Activated CD4-positive, alpha-beta T cell treated with anti-CD3 and anti-CD28 coated beads for 36 hours (primary cell): ENCODE results near the gene NPR2. TPM values are rescaled to one million over a fixed set of nuclear protein-coding genes. Genes with fewer than 3 reads are reported as not detected.

Experiments
- ATAC-seq: fragments of 200-7000 bp; cut with Tn5 transposase; one replicate; pipeline ENCODE4 v1.10.0; 2021; ENCODE audit warnings: mild to moderate bottlenecking, moderate library complexity
- CTCF ChIA-PET: fragments of 350-600 bp; sonication (Branson Sonifier 250); formaldehyde crosslinking; loops from one replicate; lab custom pipeline; 2021; ENCODE audit warnings: antibody characterized with exemption; lab: Charles Lee
- POLR2A ChIA-PET: fragments of 350-600 bp; sonication (Branson Sonifier 250); formaldehyde crosslinking; loops from one replicate; lab custom pipeline; 2021; ENCODE audit warnings: antibody characterized with exemption, inconsistent platforms; lab: Charles Lee
- DNase-seq: peaks from one replicate; pipeline ENCODE4 v3.0.0-alpha.2; 2020
- H3K27ac Mint-ChIP-seq: one replicate; pipeline ENCODE4 v1.8.0; 2021; ENCODE audit warnings: mixed read lengths
- H3K27me3 Mint-ChIP-seq: one replicate; pipeline ENCODE4 v1.8.0; 2021; ENCODE audit warnings: mixed read lengths
- H3K36me3 Mint-ChIP-seq: one replicate; pipeline ENCODE4 v1.8.0; 2021; ENCODE audit warnings: low read depth, mixed read lengths
- H3K4me1 Mint-ChIP-seq: one replicate; pipeline ENCODE4 v1.8.0; 2021; ENCODE audit warnings: mixed read lengths
- H3K4me3 Mint-ChIP-seq: one replicate; pipeline ENCODE4 v1.8.0; 2021; ENCODE audit warnings: mild to moderate bottlenecking, moderate library complexity, mixed read lengths
- H3K9me3 Mint-ChIP-seq: one replicate; pipeline ENCODE4 v1.8.0; 2021; ENCODE audit warnings: low read depth, mixed read lengths
- intact Hi-C, 2 experiments: fragments of 100-400 bp; cut with DNase I in 1 of 2; cut with micrococcal nuclease in 1 of 2; formaldehyde crosslinking; loops; one replicate each; pipeline versions ENCODE4 v1.14.2 to v1.15.1; 2022 to 2024; cut with DNase I, micrococcal nuclease
- total RNA-seq, 2 experiments: library from RNA; stranded (reverse); gene quantifications; one replicate each; pipeline ENCODE4 v1.2.3, GENCODE V29; 2021

NPR2 gene
- total RNA-seq, 2 experiments from 2014 or later, result 9.3 to 10.5 TPM

DNA sequence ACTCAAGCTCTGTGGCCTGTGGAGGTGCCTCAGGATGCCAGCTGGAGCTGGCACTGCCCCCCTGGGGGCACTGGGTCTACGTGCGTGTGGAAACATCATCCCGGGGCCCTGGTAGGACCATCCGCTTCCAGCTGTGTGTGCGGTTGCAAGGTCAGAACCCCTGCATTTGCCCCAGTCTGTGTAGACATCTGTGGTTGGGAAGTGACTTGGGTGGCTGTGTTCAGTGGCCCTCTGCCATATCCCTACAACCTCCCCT lies 50.2 kb downstream of the NPR2 start:
- H3K36me3 Mint-ChIP-seq, result no peaks in the 10 kb centered on the region
- CTCF ChIA-PET, result interaction anchor here (0.7 to 2.3 kb wide), 3 partner anchors 15 to 95 kb away, joined by 4 to 7 read pairs (median 4); no protein-coding TSS in a partner anchor
- no peak overlapping the region for H3K27ac Mint-ChIP-seq
- POLR2A ChIA-PET, result no interaction called here
- no peaks in the 10 kb centered on the region for H3K9me3 Mint-ChIP-seq
- peaks cover 16% of the 10 kb centered on the region for H3K4me1 Mint-ChIP-seq
- no peak for DNase-seq
- intact Hi-C loops, result no loop called here
- no peak for ATAC-seq
- H3K27me3 Mint-ChIP-seq, result no peaks in the 10 kb centered on the region
- H3K4me3 Mint-ChIP-seq, result no peak overlapping the region

DNA sequence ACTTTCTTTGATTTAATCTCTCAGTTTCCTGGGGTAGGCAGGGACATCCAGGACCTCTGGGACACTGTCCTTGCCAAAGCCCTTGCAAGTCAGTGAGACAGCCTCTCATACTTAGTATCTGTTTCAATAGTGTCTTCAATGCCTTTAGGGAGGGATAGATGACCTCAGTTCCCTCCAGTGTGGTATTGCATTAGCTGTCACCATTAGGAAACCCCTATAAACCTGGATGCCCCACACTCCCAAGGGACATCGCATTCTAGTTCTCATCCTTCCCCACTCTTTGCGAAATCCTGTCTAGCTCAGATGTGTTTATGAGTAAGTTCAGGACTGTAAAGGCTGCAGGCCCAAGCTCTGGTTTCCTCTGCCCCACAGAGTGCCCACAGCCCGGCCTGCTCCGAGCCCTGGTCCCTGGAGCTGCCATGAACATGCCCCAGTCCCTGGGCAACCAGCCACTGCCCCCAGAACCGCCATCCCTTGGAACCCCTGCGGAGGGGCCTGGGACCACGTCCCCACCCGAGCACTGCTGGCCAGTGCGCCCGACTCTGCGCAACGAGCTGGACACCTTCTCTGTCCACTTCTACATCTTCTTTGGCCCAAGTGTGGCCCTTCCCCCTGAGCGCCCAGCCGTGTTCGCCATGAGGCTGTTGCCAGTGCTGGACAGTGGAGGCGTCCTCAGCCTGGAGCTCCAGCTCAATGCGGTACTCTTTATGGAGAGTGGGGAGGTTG lies 50.8 kb downstream of the NPR2 start:
- H3K4me3 Mint-ChIP-seq, result no peak overlapping the region
- peaks cover 16% of the 10 kb centered on the region for H3K4me1 Mint-ChIP-seq
- CTCF ChIA-PET, result interaction anchor here (0.7 to 2.3 kb wide), 4 partner anchors 16 to 146 kb away, joined by 4 to 7 read pairs (median 4); no protein-coding TSS in a partner anchor
- no peak for ATAC-seq
- H3K27me3 Mint-ChIP-seq, result no peaks in the 10 kb centered on the region
- no peak overlapping the region for H3K27ac Mint-ChIP-seq
- no peaks in the 10 kb centered on the region for H3K9me3 Mint-ChIP-seq
- POLR2A ChIA-PET, result no interaction called here
- H3K36me3 Mint-ChIP-seq, result no peaks in the 10 kb centered on the region
- intact Hi-C loops, result no loop called here
- DNase-seq, result no peak

DNA sequence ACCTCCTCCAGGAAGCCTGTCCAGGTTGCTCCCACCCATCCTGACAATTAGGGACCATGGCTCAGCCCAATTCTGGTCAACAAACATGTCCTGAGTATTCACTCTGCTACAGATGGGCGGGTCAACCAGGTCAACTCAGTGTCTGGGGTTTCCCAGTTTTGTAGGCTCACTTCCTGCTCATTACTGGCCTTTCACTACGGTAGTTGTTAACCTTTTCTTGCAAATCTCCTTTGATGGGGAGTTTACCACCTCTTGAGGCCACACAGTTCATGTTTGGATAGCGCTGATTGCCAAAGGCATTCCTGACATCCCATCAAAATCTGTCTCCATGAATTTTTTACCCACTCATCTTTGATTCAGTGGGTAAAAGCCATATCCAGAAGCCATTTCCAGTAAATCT lies 51.4 kb downstream of the NPR2 start:
- no peak for ATAC-seq
- intact Hi-C loops, result no loop called here
- peaks cover 22% of the 10 kb centered on the region for H3K4me1 Mint-ChIP-seq
- no peaks in the 10 kb centered on the region for H3K27me3 Mint-ChIP-seq
- no peak overlapping the region for H3K4me3 Mint-ChIP-seq
- no peak for DNase-seq
- POLR2A ChIA-PET, result no interaction called here
- no peaks in the 10 kb centered on the region for H3K9me3 Mint-ChIP-seq
- no peaks in the 10 kb centered on the region for H3K36me3 Mint-ChIP-seq
- H3K27ac Mint-ChIP-seq, result no peak overlapping the region
- CTCF ChIA-PET, result interaction anchor here (0.8 to 2.3 kb wide), 3 partner anchors 16 to 146 kb away, joined by 4 to 7 read pairs (median 4); no protein-coding TSS in a partner anchor

DNA sequence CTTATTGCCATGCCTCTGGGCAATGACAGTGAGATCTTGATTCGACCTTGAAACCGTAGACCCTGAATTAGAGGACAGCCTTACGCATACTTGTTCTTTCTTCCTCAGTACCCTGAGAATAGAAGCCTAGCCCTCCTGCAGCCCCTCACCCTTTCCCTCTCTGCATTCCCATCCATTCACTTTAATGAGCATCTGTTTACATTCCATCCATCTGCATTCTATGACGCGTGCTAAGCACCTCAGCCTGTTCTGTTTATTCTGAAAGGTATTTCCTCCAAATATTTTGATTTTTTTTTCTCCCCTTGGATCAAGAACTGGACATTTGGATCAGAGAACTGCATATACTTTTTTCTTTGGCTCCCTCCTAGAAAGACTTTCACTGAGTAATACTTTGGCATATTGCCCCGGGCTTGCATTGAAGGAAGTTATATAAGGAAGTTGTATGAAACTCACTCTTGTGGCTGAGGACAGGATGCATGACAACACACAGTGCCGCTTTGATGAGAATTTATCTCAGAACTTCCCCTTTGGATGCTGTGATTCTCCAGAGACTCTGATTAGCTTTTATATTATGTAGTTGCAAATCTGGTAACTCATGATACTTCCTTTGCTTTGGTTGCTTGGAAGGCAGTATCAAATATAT lies 53.4 kb downstream of the NPR2 start:
- ATAC-seq (peak; percentile 17), DNase-seq (peak; percentile 28)

DNA sequence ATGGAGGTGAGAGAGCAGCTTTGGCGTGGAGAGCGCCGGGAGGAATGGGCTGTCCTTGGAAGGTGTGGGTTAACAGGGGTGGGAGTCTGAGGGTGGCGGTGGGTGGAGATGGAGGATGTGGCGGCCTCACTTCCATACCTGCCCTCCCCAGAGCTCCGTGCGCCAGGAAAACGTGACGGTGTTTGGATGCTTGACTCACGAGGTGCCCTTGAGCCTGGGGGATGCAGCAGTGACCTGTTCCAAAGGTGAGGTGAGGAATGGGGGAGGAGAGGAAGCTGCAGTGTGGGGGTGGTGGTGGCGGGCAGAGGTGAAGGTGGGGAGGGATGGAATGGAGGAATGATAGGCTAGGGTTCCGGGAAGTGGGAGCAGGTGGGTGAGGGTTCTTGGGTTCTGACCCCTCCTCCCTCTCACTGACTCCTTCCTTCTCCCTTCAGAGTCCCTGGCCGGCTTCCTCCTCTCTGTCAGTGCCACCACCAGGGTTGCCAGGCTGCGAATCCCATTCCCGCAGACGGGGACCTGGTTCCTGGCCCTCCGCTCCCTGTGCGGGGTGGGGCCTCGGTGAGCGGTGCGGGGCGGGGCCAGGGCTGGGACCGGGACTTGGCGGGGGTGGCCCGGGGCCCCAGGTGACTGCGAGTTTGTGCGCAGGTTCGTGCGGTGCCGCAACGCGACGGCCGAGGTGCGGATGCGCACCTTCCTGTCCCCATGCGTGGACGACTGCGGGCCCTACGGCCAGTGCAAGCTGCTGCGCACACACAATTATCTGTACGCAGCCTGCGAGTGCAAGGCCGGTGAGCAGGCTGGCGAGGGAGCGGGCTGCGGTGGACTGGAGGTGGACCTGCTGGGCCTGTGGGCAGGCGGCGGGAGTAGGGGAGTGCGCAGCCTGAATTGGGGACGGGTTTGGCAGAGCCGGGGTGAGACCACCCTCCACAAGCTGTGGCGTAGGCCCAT lies 54.7 kb downstream of the NPR2 start:
- ChIA-PET POLR2A (interaction anchor here (0.7 kb wide), 1 partner anchor 120 kb away, joined by 4 read pairs; no protein-coding TSS in a partner anchor), CTCF (interaction anchor here (0.7 to 1.3 kb wide), 5 partner anchors 14 to 317 kb away, joined by 3 to 4 read pairs (median 3); no protein-coding TSS in a partner anchor)
- Mint-ChIP-seq H3K4me3 (no peak overlapping the region), H3K27me3 (no peaks in the 10 kb centered on the region), H3K4me1 (peaks cover 28% of the 10 kb centered on the region), H3K36me3 (no peaks in the 10 kb centered on the region), H3K9me3 (no peaks in the 10 kb centered on the region), H3K27ac (no peak overlapping the region)
- ATAC-seq (no peak), DNase-seq (peak; percentile 12)
- intact Hi-C loops, result no loop called here

More for the DNA sequence above, 53.4 kb downstream of the NPR2 start:
- H3K27ac Mint-ChIP-seq, result no peak overlapping the region
- no peaks in the 10 kb centered on the region for H3K27me3 Mint-ChIP-seq
- no peaks in the 10 kb centered on the region for H3K36me3 Mint-ChIP-seq
- H3K4me1 Mint-ChIP-seq, result peaks cover 28% of the 10 kb centered on the region
- ChIA-PET POLR2A (no interaction called here), CTCF (interaction anchor here (0.5 to 1.3 kb wide), 5 partner anchors 13 to 316 kb away, joined by 3 to 4 read pairs (median 3); no protein-coding TSS in a partner anchor)
- H3K4me3 Mint-ChIP-seq, result no peak overlapping the region
- intact Hi-C loops, result no loop called here
- no peaks in the 10 kb centered on the region for H3K9me3 Mint-ChIP-seq

DNA sequence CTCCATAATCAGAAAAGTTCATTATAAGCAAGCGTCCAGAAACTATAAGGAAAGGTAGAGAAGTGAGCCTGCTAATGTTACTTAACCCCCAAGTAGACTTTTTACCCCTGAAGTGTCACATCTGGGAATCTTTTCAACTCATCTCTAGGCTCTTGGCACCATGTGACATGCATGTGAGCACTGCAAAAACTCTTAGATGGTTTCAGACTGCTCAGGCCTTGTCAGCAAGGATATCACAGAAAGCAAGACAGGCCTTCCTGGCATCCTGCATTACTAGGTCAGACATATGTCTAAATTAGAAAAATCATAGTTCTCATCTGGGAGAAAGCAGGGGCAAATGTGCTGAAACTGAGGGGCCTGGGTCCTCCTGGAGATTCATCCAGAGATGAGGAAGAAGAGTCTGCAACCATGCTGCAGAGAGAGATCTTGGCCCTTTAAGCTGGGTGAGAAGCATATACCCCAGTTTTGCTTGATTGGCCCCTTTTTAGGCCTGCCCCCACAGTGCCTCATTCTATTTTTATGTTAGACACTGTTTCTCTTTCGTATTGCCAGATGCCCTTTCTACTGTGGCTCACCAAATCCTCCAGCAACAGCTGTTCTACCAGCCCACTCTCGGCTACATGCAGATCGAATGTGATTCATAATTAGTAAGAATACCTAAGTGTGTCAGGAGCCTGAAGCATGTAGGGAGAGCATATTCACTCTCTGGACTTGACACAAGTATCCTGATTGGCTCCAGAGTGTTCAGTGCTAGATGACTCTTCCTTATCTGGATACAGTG lies 56.6 kb downstream of the NPR2 start:
- H3K9me3 Mint-ChIP-seq, result no peaks in the 10 kb centered on the region
- H3K27me3 Mint-ChIP-seq, result no peaks in the 10 kb centered on the region
- H3K4me3 Mint-ChIP-seq, result no peak overlapping the region
- H3K27ac Mint-ChIP-seq, result peak overlapping the region; percentile 24
- H3K36me3 Mint-ChIP-seq, result no peaks in the 10 kb centered on the region
- peak; percentile 96 for ATAC-seq
- DNase-seq, result peak; percentile 73
- intact Hi-C loops, result loop anchor here in 1 of 2 experiments (1.0 kb wide), 2 partner anchors 33 to 76 kb away; partner anchors contain the start of gene HINT2
- H3K4me1 Mint-ChIP-seq, result peaks cover 28% of the 10 kb centered on the region
- POLR2A ChIA-PET, result interaction anchor here (0.8 kb wide), 1 partner anchor 19 kb away, joined by 3 read pairs; the partner anchor contains the start of gene TMEM8B
- CTCF ChIA-PET, result interaction anchor here (0.7 to 0.8 kb wide), 3 partner anchors 55 to 574 kb away, joined by 3 read pairs; no protein-coding TSS in a partner anchor

DNA sequence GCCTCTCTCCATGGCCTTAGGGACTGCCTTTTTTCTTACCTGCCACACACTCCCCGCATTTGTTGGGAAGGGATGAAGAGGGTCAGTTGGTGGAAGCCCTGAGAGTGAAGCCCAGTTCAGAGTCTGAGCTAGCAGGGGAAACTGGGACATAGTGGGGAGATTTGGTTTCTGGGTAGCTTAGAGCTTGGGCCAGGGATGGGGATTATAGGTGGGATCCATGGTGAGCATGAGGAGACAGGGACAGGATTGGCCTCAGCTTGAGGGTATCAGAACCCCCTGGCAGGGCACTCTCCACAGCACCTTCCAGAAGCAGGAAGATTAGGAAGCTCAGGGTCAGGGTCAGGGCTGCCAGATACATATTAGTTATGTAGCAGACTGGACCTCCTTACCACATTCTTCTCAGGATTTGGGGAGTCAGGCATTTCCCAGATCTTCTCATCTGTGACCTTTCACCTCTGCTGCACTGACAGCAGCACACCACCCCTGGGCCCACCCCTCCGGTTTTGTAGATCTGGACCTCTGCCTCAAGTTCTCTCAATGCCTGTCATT lies 61.0 kb downstream of the NPR2 start:
- Mint-ChIP-seq H3K36me3 (no peaks in the 10 kb centered on the region), H3K4me3 (no peak overlapping the region), H3K9me3 (no peaks in the 10 kb centered on the region), H3K27ac (no peak overlapping the region), H3K4me1 (peaks cover 11% of the 10 kb centered on the region), H3K27me3 (no peaks in the 10 kb centered on the region)
- ChIA-PET POLR2A (no interaction called here), CTCF (interaction anchor here (0.5 to 1.2 kb wide), 5 partner anchors 11 to 41 kb away, joined by 3 to 8 read pairs (median 4); no protein-coding TSS in a partner anchor)
- ATAC-seq (no peak), DNase-seq (no peak)
- intact Hi-C loops, result loop anchor here in 1 of 2 experiments (5.0 kb wide), 1 partner anchor 40 kb away; no protein-coding TSS in a partner anchor

DNA sequence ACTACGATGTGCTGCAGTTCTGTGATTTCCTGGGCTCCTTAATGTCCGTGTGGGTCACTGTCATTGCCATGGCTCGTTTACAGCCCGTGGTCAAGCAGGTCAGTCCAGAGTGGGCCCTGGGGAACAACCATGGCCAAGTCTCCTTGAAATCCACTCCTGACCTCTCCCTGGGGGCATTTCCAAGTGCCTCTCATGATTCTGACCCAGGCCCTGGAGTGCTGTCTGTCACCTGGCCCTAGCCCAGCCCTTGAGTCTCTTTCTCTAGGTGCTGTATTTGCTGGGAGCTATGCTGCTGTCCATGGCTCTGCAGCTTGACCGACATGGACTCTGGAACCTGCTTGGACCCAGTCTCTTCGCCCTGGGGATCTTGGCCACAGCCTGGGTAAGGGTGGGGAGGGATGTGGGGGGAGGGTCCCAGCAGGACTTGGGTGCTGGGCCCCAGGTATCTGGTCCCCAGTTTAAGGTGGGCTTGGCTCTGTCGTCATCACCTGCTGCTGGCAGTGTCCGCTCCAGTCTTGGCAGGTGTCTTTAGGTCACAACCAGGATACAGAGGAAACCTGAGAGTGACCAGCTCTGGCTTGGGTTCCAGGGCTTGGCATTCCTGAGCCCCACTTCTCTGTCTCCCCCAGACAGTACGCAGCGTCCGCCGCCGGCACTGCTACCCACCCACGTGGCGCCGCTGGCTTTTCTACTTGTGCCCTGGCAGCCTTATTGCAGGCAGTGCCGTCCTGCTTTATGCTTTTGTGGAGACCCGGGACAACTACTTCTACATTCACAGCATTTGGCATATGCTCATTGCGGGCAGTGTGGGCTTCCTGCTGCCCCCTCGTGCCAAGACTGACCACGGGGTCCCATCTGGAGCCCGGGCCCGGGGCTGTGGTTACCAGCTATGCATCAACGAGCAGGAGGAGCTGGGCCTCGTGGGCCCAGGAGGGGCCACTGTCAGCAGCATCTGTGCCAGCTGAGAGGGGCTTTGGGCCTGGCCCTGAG lies 61.8 kb downstream of the NPR2 start:
- CTCF ChIA-PET, result interaction anchor here (0.5 to 1.2 kb wide), 3 partner anchors 11 to 42 kb away, joined by 3 to 8 read pairs (median 3); no protein-coding TSS in a partner anchor
- no peaks in the 10 kb centered on the region for H3K36me3 Mint-ChIP-seq
- no peak for ATAC-seq

DNA sequence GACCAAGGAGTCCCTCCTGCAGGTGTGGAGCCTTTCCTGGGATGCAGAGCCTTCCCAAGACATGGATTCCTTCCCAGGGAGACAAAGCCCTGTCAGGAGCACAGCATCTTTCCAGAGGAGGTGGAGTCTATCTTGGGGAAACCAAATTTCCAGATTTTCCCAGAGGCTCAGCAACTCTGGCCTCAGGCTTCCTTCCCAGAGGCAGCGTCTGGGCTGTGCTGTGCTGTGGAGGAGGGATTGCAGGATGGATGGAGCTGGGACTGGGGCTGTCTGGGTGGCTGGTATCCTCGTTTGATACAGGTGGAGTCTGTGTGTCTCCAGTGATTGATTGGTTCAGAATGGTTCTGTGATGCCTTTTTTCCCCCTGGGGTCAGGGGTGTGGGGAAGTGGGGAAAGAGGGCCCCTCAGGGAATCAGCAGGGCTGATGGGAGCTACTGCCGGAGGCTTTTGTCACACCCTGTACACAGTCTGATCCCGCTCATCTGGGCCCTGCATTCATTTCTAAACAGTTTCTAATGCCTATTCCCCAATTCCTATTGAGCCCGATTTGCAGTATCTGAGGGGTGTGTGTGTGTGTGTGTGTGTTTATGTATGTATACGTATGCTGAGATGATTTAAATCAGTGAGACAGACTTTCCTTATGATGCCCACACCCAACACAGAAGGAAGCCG lies 62.8 kb downstream of the NPR2 start:
- Mint-ChIP-seq H3K27me3 (no peaks in the 10 kb centered on the region), H3K9me3 (no peaks in the 10 kb centered on the region), H3K4me1 (no peaks in the 10 kb centered on the region), H3K4me3 (no peak overlapping the region), H3K36me3 (no peaks in the 10 kb centered on the region), H3K27ac (no peak overlapping the region)
- DNase-seq (no peak), ATAC-seq (no peak)
- CTCF ChIA-PET, result interaction anchor here (0.7 to 1.3 kb wide), 2 partner anchors 29 to 164 kb away, joined by 3 read pairs; no protein-coding TSS in a partner anchor
- intact Hi-C loops, result loop anchor here in 1 of 2 experiments (5.0 kb wide), 1 partner anchor 38 kb away; no protein-coding TSS in a partner anchor
- POLR2A ChIA-PET, result no interaction called here

More for the DNA sequence above, 61.8 kb downstream of the NPR2 start:
- intact Hi-C loops, result loop anchor here in 1 of 2 experiments (5.0 kb wide), 1 partner anchor 39 kb away; no protein-coding TSS in a partner anchor
- Mint-ChIP-seq H3K4me1 (peaks cover 3% of the 10 kb centered on the region), H3K27ac (no peak overlapping the region), H3K27me3 (no peaks in the 10 kb centered on the region), H3K9me3 (no peaks in the 10 kb centered on the region), H3K4me3 (no peak overlapping the region)
- DNase-seq, result no peak
- POLR2A ChIA-PET, result no interaction called here
